HL-60 (cell line): Measurements from ENCODE around the gene PFDN4.

ENCODE experiments used
- POLR2AphosphoS5 ChIP-seq: IDR thresholded peaks from 2 replicates; pipeline ENCODE4 v1.6.1; 2012; ENCODE audit warnings: low read depth
- REST ChIP-seq: IDR thresholded peaks from 2 replicates; pipeline ENCODE4 v1.6.1; 2012; ENCODE audit warnings: low read depth; ENCODE audit not compliant: insufficient replicate concordance
- SPI1 ChIP-seq: IDR thresholded peaks from 2 replicates; pipeline ENCODE4 v1.6.1; 2012; ENCODE audit warnings: low read depth, mild to moderate bottlenecking, borderline replicate concordance
- TF ChIP-seq, protein P1 (sequence below): IDR thresholded peaks from one replicate; pipeline ENCODE4 v1.5.1; 2011; ENCODE audit warnings: low read length, control low read depth, inconsistent platforms; ENCODE audit not compliant: insufficient read depth

DNA sequence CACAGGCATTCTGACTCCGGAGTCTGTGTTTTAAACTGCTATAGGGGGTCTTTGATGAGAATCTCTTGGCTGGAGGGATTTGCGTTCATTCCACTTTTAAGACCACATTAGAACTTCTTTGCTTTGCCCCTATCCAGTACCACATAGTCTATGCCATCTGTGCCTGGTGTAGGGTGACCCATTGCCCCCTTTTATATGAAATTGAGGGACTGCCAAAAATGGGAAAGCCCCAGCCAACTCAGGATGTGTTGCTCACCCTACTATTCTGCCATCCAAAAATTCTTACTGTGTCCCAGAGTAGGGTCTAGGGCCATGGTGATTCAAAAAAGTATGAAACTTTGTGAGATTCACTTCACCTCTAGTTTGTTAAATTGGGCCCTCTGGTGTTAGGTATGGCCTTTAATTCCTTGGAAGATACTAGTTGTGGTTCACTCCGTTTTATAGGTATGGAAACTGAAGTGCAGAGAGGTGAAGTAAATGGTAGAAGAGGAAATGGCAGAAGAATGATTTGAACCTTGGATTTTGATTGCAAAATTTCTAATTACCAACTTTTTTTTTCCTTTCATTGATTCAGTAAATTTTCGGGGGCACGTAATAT, 1.4 kb downstream of the PFDN4 start:
- TF ChIP-seq, protein P1, sequence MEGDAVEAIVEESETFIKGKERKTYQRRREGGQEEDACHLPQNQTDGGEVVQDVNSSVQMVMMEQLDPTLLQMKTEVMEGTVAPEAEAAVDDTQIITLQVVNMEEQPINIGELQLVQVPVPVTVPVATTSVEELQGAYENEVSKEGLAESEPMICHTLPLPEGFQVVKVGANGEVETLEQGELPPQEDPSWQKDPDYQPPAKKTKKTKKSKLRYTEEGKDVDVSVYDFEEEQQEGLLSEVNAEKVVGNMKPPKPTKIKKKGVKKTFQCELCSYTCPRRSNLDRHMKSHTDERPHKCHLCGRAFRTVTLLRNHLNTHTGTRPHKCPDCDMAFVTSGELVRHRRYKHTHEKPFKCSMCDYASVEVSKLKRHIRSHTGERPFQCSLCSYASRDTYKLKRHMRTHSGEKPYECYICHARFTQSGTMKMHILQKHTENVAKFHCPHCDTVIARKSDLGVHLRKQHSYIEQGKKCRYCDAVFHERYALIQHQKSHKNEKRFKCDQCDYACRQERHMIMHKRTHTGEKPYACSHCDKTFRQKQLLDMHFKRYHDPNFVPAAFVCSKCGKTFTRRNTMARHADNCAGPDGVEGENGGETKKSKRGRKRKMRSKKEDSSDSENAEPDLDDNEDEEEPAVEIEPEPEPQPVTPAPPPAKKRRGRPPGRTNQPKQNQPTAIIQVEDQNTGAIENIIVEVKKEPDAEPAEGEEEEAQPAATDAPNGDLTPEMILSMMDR = no peak
- no peak for TF ChIP-seq POLR2AphosphoS5
- no peak for TF ChIP-seq REST
- TF ChIP-seq SPI1 = no peak
